Brain microvascular endothelial cell (primary cell): Measurements from ENCODE around the gene MRPL55.
A peak's percentile ranks its signal among the peaks of the same experiment; 100 is the strongest.

Experiments
- DNase-seq: peaks from one replicate; pipeline ENCODE4 v3.0.0-alpha.2; 2020
- H3K27ac ChIP-seq: fragments of 250-450 bp; sonication (Bioruptor Pico); 2 replicates; pipeline ENCODE4 v1.5.1; 2020; ENCODE audit warnings: mild to moderate bottlenecking, moderate library complexity
- H3K27me3 ChIP-seq: fragments of 250-450 bp; sonication (Bioruptor Pico); replicated peaks from 2 replicates; pipeline ENCODE4 v1.5.1; 2020; ENCODE audit warnings: mild to moderate bottlenecking
- H3K36me3 ChIP-seq: fragments of 250-450 bp; sonication (Bioruptor Pico); replicated peaks from 2 replicates; pipeline ENCODE4 v1.5.1; 2020; ENCODE audit warnings: mild to moderate bottlenecking
- H3K4me3 ChIP-seq: 2 replicates; pipeline ENCODE4 v1.5.1; 2011; ENCODE audit warnings: low read depth, mild to moderate bottlenecking, control low read depth, low read length, moderate library complexity
- in situ Hi-C: cut with HindIII; loops from 2 replicates; pipeline ENCODE4 v1.10.0; 2017; ENCODE audit warnings: low sequenced_read_pairs, low pct_ligation_motif_present
- TF ChIP-seq, protein P1 (sequence below): IDR thresholded peaks from 2 replicates; pipeline ENCODE4 v1.5.1; 2011; ENCODE audit warnings: low read depth, mild to moderate bottlenecking, moderate library complexity, low read length, control low read depth, inconsistent platforms; ENCODE audit errors: missing control alignments

The MRPL55 gene

DNA sequence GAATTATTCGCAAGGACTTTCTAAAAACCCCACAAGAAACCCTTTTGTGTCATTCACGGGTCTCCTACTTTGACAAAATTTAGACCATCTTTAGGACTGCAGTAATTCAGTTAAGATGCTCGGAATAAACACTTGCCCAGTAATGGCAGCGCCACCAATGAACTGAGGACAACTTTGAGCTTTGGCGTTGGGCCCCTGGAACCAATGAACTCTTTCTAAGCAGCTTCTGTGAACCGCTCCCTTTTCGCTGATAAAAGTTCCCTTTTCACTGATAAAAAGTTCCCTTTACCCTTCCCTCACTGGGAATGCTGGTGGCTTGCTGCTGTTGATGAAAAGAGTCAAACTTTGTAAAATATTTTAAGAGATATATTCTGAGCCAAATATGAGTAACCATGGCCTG, 1.5 kb upstream of the MRPL55 start:
- TF ChIP-seq, protein P1, sequence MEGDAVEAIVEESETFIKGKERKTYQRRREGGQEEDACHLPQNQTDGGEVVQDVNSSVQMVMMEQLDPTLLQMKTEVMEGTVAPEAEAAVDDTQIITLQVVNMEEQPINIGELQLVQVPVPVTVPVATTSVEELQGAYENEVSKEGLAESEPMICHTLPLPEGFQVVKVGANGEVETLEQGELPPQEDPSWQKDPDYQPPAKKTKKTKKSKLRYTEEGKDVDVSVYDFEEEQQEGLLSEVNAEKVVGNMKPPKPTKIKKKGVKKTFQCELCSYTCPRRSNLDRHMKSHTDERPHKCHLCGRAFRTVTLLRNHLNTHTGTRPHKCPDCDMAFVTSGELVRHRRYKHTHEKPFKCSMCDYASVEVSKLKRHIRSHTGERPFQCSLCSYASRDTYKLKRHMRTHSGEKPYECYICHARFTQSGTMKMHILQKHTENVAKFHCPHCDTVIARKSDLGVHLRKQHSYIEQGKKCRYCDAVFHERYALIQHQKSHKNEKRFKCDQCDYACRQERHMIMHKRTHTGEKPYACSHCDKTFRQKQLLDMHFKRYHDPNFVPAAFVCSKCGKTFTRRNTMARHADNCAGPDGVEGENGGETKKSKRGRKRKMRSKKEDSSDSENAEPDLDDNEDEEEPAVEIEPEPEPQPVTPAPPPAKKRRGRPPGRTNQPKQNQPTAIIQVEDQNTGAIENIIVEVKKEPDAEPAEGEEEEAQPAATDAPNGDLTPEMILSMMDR, result no peak
- no peak overlapping the region for H3K4me3 ChIP-seq
- in situ Hi-C loops, result no loop called here

DNA sequence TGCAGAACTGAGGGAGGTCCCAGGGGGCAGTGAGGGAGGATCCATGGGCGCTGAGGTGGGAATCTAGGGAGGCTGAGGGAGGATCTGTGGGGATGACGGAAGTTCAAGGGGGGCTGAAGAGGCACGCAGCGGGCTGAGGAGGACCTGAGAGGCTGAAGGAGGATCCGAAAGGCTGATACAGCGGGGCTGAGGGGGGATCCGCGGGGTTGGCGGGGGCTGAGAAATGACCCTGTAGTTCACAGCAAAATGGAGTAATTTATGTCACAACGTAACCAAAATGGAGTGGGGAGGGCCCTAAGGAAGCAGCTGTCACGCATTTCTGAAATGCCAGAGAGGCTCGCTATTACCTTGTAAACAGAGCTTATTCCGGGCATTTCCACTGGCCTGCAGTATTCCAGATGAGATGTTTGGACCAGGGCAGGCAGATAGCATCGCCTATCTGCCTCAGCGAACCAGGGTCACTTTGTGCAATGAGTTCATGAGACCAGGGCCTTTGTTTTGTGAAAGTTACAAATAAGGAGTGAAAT, 926 bp upstream of the MRPL55 start:
- Histone ChIP-seq H3K27ac (no peak overlapping the region), H3K27me3 (no peaks in the 10 kb centered on the region), H3K36me3 (peaks cover 6% of the 10 kb centered on the region), H3K4me3 (peak overlapping the region; percentile 93)
- TF ChIP-seq, protein P1, result no peak
- DNase-seq, result no peak
- in situ Hi-C loops, result no loop called here

More for the DNA sequence above, 1.5 kb upstream of the MRPL55 start:
- Histone ChIP-seq H3K27me3 (no peaks in the 10 kb centered on the region), H3K27ac (no peak overlapping the region), H3K36me3 (peaks cover 6% of the 10 kb centered on the region)
- DNase-seq, result no peak

- TF ChIP-seq, protein P1, result no peak
- in situ Hi-C loops, result no loop called here
- Histone ChIP-seq H3K4me3 (peak overlapping the region; percentile 93), H3K36me3 (peaks cover 6% of the 10 kb centered on the region), H3K27me3 (no peaks in the 10 kb centered on the region), H3K27ac (peak overlapping the region; percentile 62)
- no peak for DNase-seq
These were observed 392 bp downstream of the MRPL55 start for GRCh38 chr1:228108742-228109072.

DNA sequence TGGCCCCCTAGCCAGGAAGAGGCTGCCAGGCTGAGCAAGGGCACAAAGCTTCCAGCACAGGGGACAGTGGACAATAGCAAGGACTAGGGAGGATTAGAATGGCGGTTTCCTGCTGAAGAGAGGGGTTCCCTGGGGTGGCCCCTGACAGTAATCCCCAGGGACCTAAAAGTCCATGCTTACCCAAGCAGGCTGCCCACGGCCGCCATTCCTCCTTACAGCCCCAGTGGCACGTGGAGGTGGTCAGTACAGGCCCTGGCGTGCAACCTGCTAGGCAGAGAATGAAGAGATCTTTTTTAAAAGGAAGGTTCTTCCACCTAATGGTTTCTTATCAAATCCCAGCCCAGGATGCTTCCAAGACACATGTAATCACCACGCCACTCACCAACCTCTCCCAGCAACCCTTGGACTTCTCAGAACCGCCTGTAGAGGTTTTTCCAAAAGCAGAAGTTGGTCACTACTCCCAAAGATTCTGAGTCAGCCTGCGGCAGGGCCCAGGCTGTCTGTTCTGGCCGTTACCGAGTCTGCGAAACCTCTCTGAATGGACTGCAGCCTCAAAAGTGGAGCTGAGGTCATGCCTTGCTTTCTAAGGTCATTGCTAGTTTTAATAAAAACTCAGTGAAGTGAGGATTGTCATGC, 926 bp downstream of the MRPL55 start:
- H3K4me3 ChIP-seq, result peak overlapping the region; percentile 93
- in situ Hi-C loops, result no loop called here
- H3K36me3 ChIP-seq, result peaks cover 6% of the 10 kb centered on the region
- no peak overlapping the region for H3K27ac ChIP-seq
- TF ChIP-seq, protein P1, result no peak
- DNase-seq, result no peak
- no peaks in the 10 kb centered on the region for H3K27me3 ChIP-seq

DNA sequence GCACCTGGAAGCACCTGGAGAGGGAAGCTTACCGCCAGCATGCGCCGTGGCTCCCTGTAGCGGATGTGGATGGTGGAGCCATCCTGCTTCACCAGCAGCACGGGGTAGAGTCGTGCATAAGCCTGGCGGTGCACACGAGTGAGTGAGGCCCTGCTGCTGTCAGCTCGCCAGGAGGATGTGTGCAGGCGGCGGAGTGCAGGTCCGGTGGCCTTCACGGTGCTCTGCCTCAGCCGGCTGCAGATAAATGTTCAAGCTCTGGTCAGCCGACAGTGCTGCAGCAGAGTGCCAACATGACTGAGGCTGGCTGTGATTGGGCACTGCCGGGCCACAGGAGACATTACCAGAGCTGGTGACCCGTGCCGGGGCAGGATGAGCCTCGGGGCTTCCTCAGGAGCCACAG, 1.5 kb downstream of the MRPL55 start:
- H3K27me3 ChIP-seq, result no peaks in the 10 kb centered on the region
- no peak overlapping the region for H3K4me3 ChIP-seq
- in situ Hi-C loops, result no loop called here
- peaks cover 6% of the 10 kb centered on the region for H3K36me3 ChIP-seq
- TF ChIP-seq, protein P1, result no peak
- no peak for DNase-seq
- H3K27ac ChIP-seq, result no peak overlapping the region

GRCh38 chr1:228106800-228107054, 2.4 kb downstream of the MRPL55 start:
- Histone ChIP-seq H3K4me3 (no peak overlapping the region), H3K36me3 (peaks cover 6% of the 10 kb centered on the region), H3K27ac (no peak overlapping the region), H3K27me3 (no peaks in the 10 kb centered on the region)
- DNase-seq, result no peak
- TF ChIP-seq, protein P1, result no peak
- in situ Hi-C loops, result no loop called here
